ENCODE data around the gene EIF4E. TPM values are rescaled to one million over a fixed set of nuclear protein-coding genes. Genes with fewer than 3 reads are reported as not detected.

Gene EIF4E
- total RNA-seq: 10 to 100 TPM; 69.0 to 97.2 (median 93.7) TPM

- Histone ChIP-seq H3K9me3 (no peaks in the 10 kb centered on the region), H3K36me3 (no peaks in the 10 kb centered on the region), H3K27me3 (no peaks in the 10 kb centered on the region), H3K4me1 (no peaks in the 10 kb centered on the region), H3K4me3 (peak within 1 kb of the TSS; percentile 67 to 99 (median 89)), H3K27ac (peak within 1 kb of the TSS; percentile 96 to 98)
- intact Hi-C loops (cut with DNase I; ENCODE audit: low total_unique reads): no loop called here
- peak in 2 of 3 donors; percentile 7 to 27 for TF ChIP-seq CTCF (IDR thresholded peaks at IDR 0.05)
- TF ChIP-seq POLR2A (IDR thresholded peaks at IDR 0.05): no peak
- TF ChIP-seq POLR2AphosphoS5 (IDR thresholded peaks at IDR 0.05): peak; percentile 26 to 71 (median 57)
- peak; percentile 95 to 98 for DNase-seq (ENCODE audit: low spot score in 2 of 2)
Measured at GRCh38 chr4:98928505-98929340, at the start of gene EIF4E. Gene EIF4E, minus strand, starts transcription at chr4:98929133. Its CDS starts 21 bp downstream, at chr4:98929112.

- Histone ChIP-seq H3K27ac (no peak overlapping the region), H3K36me3 (no peaks in the 10 kb centered on the region), H3K9me3 (no peaks in the 10 kb centered on the region), H3K27me3 (no peaks in the 10 kb centered on the region), H3K4me1 (no peaks in the 10 kb centered on the region), H3K4me3 (no peak overlapping the region)
- DNase-seq (ENCODE audit: low spot score in 2 of 2): no peak
- TF ChIP-seq POLR2AphosphoS5 (IDR thresholded peaks at IDR 0.05) (no peak), POLR2A (IDR thresholded peaks at IDR 0.05) (no peak), CTCF (IDR thresholded peaks at IDR 0.05) (no peak)
- intact Hi-C loops (cut with DNase I; ENCODE audit: low total_unique reads): no loop called here
Measured at GRCh38 chr4:98977557-98977956, 48.6 kb upstream of the EIF4E start.

- no peak for DNase-seq (ENCODE audit: low spot score in 2 of 2)
- intact Hi-C loops (cut with DNase I; ENCODE audit: low total_unique reads): no loop called here
- H3K9me3 ChIP-seq: no peaks in the 10 kb centered on the region
- H3K36me3 ChIP-seq: no peaks in the 10 kb centered on the region
- TF ChIP-seq POLR2A (IDR thresholded peaks at IDR 0.05) (no peak), POLR2AphosphoS5 (IDR thresholded peaks at IDR 0.05) (no peak), CTCF (IDR thresholded peaks at IDR 0.05) (no peak)
- H3K4me1 ChIP-seq: no peaks in the 10 kb centered on the region
- H3K27ac ChIP-seq: no peak overlapping the region
- H3K27me3 ChIP-seq: no peaks in the 10 kb centered on the region
- H3K4me3 ChIP-seq: no peak overlapping the region
Measured at GRCh38 chr4:98976716-98977115, 47.8 kb upstream of the EIF4E start.

GRCh38 chr4:98969878-98970785 is 41.2 kb upstream of the EIF4E start:
- no peak for TF ChIP-seq POLR2A (IDR thresholded peaks at IDR 0.05)
- TF ChIP-seq CTCF (IDR thresholded peaks at IDR 0.05): no peak
- no peak for TF ChIP-seq POLR2AphosphoS5 (IDR thresholded peaks at IDR 0.05)

More at GRCh38 chr4:98969878-98970785, 41.2 kb upstream of the EIF4E start:
- Histone ChIP-seq H3K9me3 (no peaks in the 10 kb centered on the region), H3K4me1 (no peaks in the 10 kb centered on the region), H3K27ac (no peak overlapping the region), H3K27me3 (no peaks in the 10 kb centered on the region), H3K36me3 (no peaks in the 10 kb centered on the region), H3K4me3 (no peak overlapping the region)
- intact Hi-C loops (cut with DNase I; ENCODE audit: low total_unique reads): no loop called here
- no peak for DNase-seq (ENCODE audit: low spot score in 2 of 2)
